Stimulated activated CD4-positive, alpha-beta T cell treated with anti-CD3 and anti-CD28 coated beads, TNF-alpha, amount 100 ng/mL, for 1 hour (primary cell): Measurements from ENCODE around the gene DENND1B.
"Not testable (repeated sequence)": the region's sequence is repeated elsewhere in the genome, so short reads cannot be mapped to it uniquely, and the experiment has no call there.

ENCODE experiments used
- DNase-seq, 3 donors: peaks; one replicate each; pipeline ENCODE4 v3.0.0-alpha.2; 2020; ENCODE audit warnings: low read depth in 3 of 3, low spot score in 1 of 3

Gene DENND1B

GRCh38 chr1:197750366-197750765 lies 24.9 kb downstream of the DENND1B start:
- DNase-seq = no peak

DNA sequence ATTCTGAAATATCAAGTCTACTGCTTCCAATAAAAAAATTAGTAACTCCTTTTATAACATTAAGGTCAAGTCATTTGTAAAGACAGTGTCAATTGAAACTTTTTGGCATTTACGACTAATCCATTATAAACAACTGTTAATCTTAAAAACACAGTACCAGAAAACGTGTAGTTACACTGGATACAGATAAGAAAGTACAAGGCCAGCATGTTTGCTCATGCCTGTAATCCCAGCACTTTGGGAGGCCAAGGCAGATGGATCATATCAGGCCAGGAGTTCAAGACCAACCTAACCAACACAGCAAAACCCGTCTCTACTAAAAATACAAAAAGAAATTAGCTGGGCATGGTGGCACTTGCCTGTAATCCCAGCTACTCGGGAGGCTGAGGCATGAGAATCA lies 29.4 kb downstream of the DENND1B start:
- DNase-seq = no peak

DNA sequence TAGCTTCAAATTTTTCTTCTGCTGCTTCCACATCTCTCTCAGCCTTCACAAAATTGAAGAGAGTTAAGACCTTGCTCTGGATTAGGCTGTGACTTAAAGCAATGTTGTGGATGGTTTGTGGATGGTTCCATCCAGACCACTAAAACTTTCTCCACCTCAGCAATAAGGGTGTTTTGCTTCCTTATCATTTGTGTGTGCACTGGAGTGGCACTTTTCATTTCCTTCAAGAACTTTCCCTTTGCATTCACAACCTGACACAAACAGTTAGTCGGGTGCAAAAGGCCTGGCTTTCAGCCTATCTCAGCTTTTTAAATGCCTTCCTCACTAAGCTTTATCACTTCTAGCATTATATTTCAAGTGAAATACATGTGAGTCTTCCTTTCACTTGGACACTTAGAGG lies 30.3 kb downstream of the DENND1B start:
- no peak for DNase-seq

DNA sequence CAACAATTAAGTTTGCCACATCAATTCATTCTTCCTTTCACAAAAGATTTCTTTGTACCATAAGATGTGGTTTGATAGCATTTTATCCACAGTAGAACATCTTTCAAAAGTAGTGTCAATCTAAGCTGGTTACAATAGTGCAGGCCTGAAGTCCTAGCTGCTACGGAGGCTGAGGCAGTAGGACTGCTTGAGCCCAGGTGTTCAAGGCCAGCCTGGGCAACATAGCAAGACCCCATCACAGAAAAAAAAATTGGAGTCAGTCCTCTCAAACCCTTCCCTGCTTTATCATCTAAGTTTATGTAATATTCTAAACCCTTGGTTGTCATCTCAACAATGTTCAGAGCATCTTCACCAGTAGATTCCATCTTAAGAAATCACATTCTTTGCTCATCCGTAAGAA lies 31.7 kb downstream of the DENND1B start:
- DNase-seq = no peak

GRCh38 chr1:197740992-197741391 lies 34.3 kb downstream of the DENND1B start:
- DNase-seq = no peak

GRCh38 chr1:197738927-197739326 lies 36.4 kb downstream of the DENND1B start:
- DNase-seq = no peak

GRCh38 chr1:197737916-197738315 lies 37.4 kb downstream of the DENND1B start:
- no peak for DNase-seq

GRCh38 chr1:197736685-197737084 lies 38.6 kb downstream of the DENND1B start:
- DNase-seq = no peak

DNA sequence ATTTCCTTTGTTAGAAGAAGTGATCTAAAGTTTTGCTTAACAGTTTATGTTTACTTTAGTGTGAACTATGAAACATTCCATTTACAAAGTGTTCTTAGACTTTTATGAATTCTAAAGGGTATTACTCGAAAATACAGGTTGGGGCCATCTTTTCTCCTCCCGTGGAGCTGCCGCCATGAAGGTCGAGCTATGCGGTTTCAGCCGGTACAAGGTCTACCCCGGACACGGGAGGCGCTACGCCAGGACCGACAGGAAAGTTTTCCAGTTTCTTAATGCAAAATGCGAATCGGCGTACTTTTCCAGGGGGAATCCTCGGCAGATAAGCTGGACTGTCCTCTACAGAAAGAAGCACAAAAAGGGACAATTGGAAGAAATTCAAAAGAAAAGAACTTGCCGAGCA lies 39.8 kb downstream of the DENND1B start:
- DNase-seq = no peak

GRCh38 chr1:197733324-197733723 lies 42.0 kb downstream of the DENND1B start:
- DNase-seq = no peak

DNA sequence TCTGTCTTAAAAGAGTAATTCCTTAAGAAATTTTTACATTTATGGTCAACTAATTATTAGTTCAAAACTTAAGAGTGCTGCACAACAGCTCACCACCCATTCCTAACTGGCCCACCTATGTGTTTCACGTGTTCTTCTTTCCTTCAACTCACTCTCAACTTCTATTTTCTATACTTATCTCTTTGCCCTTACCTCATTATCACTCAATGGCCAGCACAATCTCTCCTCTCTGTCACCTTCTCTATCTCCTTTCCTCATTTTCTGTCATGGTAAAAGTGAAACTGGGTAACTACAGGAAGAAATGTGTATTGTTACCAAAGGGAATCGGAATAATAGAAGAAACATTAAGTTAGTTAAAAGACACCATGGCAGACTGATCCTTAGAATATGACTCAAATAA lies 43.1 kb downstream of the DENND1B start:
- no peak for DNase-seq

- no peak for DNase-seq
Observed at GRCh38 chr1:197731449-197731848, 43.8 kb downstream of the DENND1B start.

- DNase-seq = no peak
Observed at GRCh38 chr1:197725976-197726375, 49.3 kb downstream of the DENND1B start.

DNA sequence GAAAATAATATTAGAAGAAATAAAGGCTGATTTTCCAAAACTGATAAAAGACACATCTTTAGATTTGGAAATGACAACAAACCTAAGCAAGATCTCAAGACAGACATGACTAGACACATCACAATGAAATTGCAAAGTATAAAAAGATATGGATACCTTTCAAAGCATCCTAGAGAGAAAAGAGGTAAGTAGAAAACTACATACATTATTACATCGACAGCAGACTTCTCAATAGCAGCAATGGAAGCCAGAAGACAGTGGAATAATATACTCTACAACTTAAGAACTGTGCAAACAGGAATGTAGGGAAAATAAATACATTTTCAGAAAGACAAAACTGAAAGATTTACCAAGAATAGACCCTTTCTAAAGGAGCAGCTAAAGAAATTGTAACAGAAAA lies 50.2 kb downstream of the DENND1B start:
- DNase-seq = no peak

GRCh38 chr1:197715806-197716205 lies 59.5 kb downstream of the DENND1B start:
- no peak for DNase-seq

GRCh38 chr1:197706601-197707000 lies 68.7 kb downstream of the DENND1B start:
- DNase-seq = no peak

DNA sequence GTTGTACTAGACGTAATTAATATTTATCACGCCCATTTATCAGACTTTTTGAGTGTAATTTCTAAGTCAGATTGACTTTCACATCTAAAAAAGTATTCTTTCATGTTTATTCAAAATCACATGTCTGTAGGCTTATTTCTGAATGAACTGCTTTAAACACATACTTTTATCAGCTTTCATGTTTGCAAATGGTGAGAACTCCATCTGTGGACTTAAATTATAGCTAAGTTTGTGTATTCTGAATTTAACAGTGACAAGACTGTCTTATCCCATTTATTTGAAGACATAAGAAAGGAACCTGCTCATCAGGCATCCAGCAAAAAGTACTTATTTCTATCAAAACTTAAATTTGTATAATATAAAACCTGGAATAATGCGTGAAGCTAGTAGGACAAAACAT lies 69.3 kb downstream of the DENND1B start:
- no peak for DNase-seq

GRCh38 chr1:197700688-197701087 lies 74.6 kb downstream of the DENND1B start:
- not testable (repeated sequence) for DNase-seq

- no peak for DNase-seq
Observed at GRCh38 chr1:197696372-197696771, 78.9 kb downstream of the DENND1B start.

DNA sequence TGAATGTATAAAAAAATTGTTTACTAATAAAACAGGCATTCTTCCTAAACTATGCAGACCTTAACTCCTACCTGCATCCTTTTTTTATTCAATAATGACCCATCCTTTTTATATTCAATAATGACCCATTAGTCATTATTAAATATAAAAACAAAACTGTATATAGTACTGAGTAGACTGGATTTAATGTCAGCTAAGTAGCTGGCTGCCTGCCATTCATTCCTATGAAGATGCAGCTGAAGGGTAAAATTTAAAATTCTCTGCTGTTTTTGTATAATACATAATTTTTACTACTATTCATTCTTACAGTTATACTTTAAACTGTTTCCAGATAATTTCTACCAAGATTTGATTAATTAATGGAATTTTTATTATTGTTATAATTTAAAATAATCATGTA lies 79.3 kb downstream of the DENND1B start:
- no peak for DNase-seq

DNA sequence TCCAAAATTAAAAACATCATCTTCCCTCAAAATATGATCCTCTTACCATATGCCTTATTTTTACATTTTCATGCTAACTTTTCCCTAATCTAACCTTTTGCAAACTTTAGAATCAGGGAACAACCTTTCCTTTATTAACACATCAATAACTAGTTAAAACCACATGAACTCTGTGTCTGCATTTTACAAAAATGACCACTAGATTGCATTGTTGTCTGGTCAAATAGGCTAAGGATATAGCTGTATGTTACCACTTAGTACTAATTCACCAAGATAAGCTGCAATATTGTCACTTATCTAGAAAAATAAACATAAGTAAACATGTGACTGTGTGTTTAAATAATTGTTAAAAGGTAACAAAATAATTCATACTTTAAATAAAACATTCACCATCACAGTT lies 82.3 kb downstream of the DENND1B start:
- no peak for DNase-seq

- no peak for DNase-seq
Observed at GRCh38 chr1:197691816-197692215, 83.5 kb downstream of the DENND1B start.

DNA sequence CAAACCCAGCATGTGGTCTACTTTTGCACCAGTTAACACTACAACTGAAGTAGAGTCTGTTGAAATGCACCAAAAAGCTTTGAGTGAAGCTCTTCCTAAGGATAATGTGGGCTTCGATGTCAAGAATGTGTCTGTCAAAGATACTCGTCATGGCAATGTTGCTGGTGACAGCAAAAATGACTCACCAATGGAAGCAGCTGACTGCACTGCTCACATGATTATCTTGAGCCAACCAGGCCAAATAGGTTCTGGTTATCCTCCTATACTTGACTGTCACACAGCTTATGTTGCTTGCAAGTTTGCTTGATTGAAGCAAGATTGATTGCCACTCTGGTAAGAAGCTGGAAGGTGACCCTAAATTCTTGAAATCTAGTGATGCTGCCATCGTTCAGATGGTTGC lies 85.2 kb downstream of the DENND1B start:
- no peak for DNase-seq

- DNase-seq = no peak
Observed at GRCh38 chr1:197688233-197688632, 87.0 kb downstream of the DENND1B start.
